IPS-18c (cell line): ENCODE measurements around the gene CYTH1.

Experiments used
- H3K4me3 ChIP-seq: 2 replicates; pipeline ENCODE4 v1.7.0; 2013; ENCODE audit warnings: low read depth, mild to moderate bottlenecking, low read length, moderate library complexity; ENCODE audit not compliant: insufficient read depth
- H3K9me3 ChIP-seq: one replicate; pipeline ENCODE4 v1.6.1; 2013; ENCODE audit warnings: mild to moderate bottlenecking, low read length, moderate library complexity; ENCODE audit not compliant: control insufficient read depth, insufficient read depth

CYTH1 gene

DNA sequence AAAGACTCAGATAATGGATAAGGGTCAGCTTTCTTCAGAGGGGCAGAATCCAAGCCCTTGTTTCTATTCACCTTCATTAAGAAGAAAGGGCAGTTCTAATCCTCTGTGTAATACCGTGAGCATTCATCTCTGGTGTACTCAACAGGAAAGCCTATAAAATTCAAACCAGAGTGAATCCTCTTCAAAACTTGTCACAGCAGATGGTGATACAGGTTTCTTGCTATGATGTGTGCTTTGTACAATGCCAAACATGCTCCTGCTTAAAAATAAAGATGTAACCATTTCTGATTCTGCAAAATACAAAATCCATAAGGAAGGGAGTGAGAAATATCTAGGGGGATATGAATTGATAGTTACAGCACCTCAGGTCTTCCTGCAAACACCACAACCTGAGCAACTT, 49.7 kb downstream of the CYTH1 start:
- Histone ChIP-seq H3K4me3 (no peak overlapping the region), H3K9me3 (no peaks in the 10 kb centered on the region)

DNA sequence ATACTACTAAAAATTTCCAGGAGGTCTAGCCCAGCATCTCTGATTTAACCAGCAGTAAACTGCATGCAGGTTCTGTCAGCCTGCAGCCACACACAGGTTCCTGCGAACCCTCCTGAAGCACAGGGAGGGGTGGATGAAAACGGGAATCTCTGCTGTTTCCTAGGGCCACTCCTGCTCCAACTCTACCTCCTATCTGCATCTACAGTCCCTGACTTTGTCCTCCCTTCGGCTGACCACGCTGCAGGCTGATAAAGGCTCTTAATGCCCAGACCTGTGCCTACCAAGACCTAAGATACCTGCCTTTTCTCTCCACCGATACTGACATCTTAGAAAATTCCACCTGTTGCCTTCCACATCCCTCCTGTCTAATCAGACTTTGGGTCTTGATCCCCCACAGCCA, 50.2 kb downstream of the CYTH1 start:
- Histone ChIP-seq H3K4me3 (no peak overlapping the region), H3K9me3 (no peaks in the 10 kb centered on the region)

DNA sequence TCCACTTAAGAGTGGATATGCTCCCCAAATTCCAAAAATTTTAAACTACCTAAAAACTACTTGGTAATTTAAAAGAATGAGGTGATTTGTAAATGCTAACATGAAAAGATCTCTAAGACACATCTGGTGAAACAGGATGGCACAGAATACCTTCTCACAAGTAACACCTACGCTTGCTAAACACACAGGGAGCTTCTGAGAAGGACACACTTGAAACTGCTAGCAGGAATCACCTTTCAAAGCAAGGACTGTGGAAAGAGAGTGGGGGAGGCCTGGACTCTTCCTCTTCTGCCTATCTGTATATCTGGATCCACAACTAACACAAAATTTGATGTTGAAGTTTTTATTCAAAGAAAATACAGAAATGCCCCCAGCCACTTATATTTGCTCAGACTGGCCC, 52.4 kb downstream of the CYTH1 start:
- Histone ChIP-seq H3K4me3 (no peak overlapping the region), H3K9me3 (no peaks in the 10 kb centered on the region)

DNA sequence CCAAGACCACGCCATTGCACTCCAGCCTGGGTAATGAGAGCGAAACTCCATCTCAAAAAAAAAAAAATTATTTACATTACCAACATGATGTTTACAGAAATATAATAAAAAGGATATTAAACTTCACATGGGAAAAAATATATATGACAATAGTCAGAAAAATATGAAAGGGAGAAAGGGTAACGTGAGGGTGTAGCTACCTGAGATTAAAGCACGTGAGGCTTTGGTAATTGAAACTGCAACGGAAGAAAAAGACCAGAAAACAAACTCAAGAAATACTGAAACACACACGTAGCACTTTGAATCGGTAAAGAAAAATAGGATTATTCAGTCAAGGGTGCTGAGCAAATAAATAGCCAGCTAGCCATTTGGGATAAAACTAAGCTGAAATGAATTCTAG, 53.6 kb downstream of the CYTH1 start:
- no peak overlapping the region for H3K4me3 ChIP-seq
- no peaks in the 10 kb centered on the region for H3K9me3 ChIP-seq

DNA sequence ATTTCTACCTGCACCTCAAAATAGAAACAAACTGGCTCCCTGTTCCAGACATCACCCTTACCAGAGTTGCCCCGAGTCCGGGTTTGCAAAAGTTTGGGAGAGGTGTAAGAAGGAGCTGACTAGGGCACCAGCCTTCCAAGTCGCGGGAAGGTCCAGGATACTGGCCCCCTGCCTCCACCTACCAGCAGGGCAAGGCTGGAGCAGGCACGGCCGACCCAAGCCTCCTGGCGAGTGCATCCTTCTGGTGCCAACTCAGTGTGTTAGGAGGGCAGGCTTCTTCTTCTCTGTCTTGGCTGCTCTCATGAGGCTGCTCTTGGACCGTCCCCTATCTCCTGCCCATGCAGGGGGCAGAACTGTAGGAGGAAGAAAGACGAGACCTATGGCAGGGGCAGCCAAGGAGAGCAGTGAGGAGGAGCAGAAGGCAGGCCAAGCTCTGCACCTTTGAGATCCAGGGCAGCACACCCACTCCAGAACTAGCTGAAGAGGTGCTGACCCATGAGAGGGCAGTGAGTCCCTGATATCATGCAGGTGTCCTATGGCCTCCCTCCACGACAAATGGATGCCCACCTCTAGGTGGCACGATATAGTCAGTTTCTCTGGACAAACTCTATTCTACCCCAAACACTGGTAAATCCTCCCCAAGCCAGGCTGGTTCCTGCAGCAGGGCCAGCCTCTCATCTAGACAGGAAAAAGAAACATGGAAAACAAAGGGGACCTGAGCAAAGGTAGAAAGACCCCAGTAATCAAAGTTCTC, 54.4 kb downstream of the CYTH1 start:
- no peak overlapping the region for H3K4me3 ChIP-seq
- H3K9me3 ChIP-seq = no peaks in the 10 kb centered on the region

DNA sequence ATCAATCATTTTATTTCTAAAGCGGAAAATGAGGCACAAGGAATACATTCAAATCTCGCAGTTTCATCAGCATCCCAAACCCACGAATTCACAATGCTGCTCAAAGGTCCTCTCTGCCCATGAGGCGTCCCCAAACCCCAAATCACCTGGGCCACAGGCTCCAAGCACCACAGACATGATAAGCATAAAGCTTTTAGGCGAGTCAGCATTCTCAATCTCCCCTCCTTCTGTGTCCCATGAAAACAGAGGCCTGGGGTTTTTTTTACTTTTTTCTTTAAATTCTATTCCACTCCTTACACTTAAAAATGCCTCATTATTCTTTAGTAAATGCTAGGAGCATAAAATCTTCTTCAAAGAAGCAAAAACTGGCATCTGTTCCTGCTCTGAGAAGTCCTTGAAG, 55.0 kb downstream of the CYTH1 start:
- no peak overlapping the region for H3K4me3 ChIP-seq
- no peaks in the 10 kb centered on the region for H3K9me3 ChIP-seq

DNA sequence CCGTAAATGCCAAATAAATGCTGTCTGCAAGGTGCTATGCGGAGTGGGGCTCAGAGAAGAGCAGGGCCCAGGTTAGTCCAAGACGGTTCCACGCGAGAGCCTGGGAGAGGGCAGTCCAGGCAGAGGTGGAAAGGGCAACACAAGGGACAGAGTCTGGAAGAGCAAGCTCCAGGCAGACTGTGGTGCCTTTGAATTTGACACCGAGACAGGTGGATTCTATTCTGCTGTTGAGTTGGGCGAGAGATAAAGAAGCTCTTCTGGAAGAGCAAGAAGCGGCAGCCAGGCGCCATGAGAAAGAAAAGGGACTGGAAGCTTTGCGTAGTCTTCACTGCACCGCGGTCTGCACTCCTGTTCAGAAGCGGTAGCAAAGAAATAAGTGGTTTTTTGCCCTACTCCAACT, 55.6 kb downstream of the CYTH1 start:
- H3K4me3 ChIP-seq = no peak overlapping the region

DNA sequence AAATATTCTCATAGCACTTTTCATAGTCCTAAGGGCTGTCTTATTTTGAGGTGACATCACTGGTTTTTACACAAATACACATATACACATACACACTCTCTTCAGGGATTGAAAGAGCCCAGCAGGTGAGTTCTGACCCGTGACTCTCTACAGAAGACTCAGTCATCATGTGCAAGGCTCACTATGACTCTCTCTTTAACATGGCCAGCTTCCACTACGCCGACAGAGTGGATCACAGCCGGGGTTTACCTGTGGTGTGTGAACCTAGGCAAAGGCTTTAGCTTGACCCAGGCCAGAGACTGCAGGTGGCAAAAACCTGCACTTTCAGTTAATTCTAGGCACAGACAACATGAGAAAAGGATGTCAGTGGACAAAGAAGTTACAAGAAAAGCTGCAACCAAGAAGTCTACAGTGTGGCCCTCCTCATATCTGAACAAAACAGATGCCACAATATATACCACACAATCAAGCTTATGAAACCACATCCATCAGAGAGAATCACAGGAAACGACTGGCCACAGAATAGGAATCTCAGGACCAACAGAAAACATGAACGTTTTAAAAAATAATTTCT, 56.5 kb downstream of the CYTH1 start:
- Histone ChIP-seq H3K4me3 (no peak overlapping the region), H3K9me3 (no peaks in the 10 kb centered on the region)

More for the DNA sequence above, 55.6 kb downstream of the CYTH1 start:
- H3K9me3 ChIP-seq = no peaks in the 10 kb centered on the region

DNA sequence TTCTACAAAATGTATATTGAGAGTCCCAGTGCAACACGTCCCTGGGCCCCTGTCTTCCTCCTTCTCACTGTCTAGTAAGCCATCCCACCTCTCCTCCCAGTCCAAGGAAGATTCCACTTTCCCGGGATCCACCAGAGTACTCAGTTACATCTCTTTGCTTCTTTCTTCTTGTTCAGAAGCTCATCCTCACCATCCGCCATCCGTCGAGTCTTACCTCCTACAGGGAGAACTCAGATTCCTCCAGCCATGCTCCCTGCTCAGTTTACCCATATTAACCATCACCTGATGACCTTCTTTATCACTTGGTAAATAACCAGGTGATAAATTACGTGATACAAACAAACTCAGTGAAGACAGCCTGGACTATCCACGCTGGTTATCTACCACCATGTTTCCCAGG, 57.1 kb downstream of the CYTH1 start:
- no peaks in the 10 kb centered on the region for H3K9me3 ChIP-seq
- no peak overlapping the region for H3K4me3 ChIP-seq

DNA sequence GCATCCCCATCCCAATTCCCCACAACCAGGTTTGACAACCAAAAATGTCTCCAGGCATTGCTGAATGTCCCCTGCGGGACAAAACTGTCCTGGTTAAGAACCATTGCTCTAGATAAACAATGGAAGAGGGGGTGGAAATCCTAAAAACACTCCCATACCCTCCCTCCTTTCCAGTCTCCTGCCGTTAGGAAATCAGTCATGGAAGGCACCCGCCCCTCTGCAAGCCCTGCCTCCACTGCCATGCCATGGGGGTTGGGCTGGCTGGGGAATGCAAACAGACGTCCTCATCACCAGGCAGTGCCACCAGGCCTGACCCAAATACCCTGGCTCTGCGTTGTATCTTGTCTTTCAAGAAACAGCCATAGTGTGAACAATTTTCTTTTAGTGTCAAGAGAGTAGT, 57.5 kb downstream of the CYTH1 start:
- H3K9me3 ChIP-seq = no peaks in the 10 kb centered on the region
- H3K4me3 ChIP-seq = no peak overlapping the region

DNA sequence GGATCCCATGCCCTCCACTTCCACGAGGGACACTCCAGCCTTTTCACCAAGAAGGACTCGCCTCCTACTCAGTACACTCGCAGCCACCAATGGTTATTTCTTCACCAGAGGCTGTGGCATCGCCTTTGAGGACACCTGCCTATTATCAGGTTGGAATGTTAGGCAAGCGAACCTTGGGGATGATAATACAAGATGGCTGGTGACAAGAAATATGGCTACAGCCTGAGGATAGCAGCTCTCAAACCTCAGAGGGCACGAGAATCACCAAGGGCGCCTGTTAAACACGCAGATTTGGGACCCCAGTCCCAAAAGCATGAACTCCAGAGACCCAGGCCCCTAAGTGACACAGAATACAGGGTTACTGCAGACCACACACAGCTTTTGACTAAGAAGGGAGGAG, 58.1 kb downstream of the CYTH1 start:
- no peak overlapping the region for H3K4me3 ChIP-seq
- H3K9me3 ChIP-seq = no peaks in the 10 kb centered on the region

DNA sequence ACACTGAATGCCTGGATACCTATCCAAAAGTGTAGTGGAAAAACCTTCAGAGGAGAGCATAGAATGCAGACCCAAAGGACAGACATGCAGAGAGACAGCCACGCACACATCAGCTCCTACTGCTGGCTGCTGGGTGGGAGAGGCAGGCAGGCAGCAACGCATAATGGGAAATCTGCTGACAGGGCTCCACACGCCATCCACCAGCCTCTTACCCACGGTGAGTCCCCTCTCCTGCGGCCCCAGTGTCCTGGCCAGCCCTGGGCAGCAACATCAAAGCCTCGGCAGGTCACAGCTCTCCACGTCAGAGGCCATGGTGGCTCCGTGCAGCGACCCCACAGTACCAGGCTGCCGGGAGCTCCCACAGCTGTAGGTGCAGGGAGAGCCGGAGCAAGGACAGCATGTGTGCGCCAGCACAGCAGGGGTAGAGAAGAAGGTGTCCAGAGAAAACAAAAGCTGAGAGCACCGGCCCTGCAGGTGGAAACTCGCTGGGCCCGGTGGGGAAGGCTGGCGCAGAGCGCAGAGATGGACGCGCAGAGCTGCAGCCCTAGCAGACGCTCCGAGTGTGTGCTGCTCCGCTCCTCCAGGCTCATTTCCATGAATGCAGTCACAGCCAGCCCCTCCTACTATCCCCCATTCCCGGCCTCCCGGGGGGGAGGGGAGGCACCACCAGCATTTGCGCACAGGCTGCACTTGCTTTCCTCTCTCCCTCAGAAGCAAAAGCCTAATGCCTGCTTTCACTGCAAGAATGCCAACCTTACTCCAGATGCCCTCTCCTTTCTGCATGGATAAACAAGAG, 58.9 kb downstream of the CYTH1 start:
- Histone ChIP-seq H3K4me3 (peak overlapping the region; percentile 61), H3K9me3 (no peaks in the 10 kb centered on the region)

DNA sequence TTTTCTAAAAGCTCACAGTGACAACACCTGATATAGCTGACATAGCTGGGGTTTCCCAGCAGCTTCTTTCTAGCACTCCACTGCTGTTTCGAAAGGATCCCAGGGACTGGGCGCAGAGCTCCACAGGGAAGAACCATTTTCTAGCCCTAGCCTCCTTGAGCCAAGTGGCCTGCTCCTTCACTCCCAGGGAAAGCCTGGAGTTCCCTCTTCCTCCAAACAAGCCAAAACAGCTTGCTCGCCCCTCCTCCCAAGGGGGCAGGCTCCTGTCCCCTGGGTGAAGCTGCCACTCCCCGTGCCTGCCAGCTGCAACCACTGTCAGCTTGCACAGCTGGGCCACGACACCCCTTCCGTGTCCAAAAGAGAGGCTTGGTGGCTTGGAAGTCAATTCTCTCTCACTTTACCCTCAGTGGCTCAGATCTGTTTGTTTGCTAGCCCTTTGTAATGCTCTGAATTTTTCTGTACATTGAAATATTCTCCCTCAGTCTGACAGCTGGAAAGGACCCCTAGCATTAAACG, 59.8 kb downstream of the CYTH1 start:
- Histone ChIP-seq H3K9me3 (no peaks in the 10 kb centered on the region), H3K4me3 (no peak overlapping the region)

DNA sequence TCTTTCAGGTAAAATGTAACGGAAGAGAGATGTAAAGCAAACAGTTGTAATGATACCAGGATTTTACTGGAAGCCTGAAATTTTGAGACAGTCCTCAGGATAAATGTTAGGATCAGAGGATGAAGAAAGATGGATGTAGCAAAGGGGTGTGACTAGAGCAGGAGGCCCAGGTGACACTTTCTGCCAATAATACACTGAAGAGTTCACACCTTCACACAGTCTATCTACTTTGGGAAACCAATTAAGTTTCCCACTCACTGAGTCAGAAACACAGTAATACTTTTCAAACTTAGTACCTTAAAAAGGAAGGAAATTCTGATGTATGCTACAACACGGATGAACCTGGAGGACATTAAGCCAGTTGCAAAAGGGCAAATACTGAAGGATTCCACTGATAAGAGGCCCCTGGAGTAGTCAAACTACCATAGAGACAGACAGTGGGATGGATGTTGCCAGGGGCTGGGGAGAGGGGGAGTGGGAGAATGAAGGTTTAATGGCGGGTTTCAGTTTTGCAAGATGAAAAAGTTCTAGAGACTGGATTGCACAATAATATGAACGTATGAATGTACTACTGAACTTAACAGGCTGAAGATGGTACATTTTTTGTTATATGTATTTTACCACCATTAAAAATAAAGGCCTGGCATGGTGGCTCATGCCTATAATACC, 62.3 kb downstream of the CYTH1 start:
- no peaks in the 10 kb centered on the region for H3K9me3 ChIP-seq
- no peak overlapping the region for H3K4me3 ChIP-seq

DNA sequence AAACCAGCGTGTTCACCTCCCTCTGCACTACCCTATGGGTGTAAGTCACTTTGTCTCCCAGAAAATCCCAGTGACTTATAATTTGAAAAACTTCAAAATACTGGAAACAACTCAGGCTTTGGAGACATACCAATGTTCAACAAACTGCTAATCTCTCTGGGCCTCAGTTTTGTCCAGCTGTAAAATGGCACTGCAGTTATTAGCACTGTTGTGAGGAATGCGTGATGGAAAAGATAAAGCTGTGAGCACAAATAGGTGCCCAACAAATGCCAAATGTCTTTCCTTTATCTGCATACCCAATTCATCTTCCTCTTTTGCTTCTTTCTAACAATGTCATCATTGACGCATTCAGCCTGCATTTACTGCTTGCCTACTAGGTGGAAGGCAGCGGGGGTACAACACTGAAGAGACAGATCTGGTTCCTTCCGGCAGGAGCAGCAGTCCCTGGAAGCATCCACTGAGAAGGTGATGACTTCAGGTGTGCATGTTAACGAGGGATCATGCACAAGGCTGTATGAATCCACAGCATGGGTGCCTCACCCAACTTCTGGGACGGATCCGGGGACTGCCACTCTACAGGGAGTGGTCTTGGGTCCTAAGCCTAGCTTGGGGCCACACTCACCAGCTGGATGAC, 63.4 kb downstream of the CYTH1 start:
- H3K9me3 ChIP-seq = no peaks in the 10 kb centered on the region
- H3K4me3 ChIP-seq = no peak overlapping the region

DNA sequence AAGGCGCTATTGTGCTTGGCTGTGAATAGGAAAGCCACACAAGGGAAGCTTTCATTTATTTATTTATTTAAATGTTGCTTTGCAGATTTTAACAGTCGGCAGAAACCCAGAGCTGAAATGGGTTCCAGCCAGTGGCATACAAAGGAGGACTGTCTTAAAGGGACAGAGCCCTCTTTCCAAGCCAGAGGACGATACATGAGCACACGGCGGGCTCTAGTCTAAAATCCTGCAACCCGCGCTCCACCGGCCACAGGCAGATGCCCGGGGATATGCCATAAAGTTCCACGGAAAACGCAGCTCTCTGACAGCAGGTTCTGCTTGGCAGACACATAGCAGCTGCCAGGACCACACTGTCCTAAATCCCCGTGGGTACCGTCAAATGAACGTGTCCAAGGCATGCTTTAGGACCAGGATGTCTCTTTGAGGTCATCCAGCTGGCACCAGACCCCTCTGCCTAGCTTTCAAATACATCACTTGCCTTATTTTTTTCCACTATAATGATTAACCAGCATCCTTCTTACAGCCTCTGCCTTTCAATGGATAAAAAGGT, 64.6 kb downstream of the CYTH1 start:
- H3K4me3 ChIP-seq = peak overlapping the region; percentile 16; the same call in 1 of the 2 replicates
- H3K9me3 ChIP-seq = no peaks in the 10 kb centered on the region
